ENCODE measurements around the gene ACSM6. TPM values are rescaled to one million over a fixed set of nuclear protein-coding genes. Genes with fewer than 3 reads are reported as not detected.
"Not testable (repeated sequence)": the region's sequence is repeated elsewhere in the genome, so short reads cannot be mapped to it uniquely, and the experiment has no call there.

ACSM6 gene
- total RNA-seq, 2 experiments from 2014 or later, result not detected

DNA sequence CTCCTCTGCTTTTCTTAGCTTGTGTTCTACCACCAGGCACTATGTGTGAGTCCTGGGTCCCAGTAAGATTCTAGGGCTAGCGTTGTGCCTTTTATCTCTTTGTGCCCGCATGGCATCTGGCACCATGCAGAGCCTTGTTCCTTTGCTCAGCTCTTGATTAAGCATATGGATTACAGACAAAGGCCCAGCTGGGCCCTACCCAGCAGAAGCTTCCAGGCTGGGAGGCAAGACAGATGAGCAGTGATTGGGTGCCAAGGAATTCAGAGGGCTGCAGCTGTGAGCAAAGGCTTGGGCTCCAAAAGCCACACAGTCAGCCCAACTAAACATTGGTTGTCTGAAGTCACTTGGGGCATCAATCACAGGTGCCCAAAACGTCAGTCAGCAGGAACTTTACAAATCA is 2.0 kb downstream of the ACSM6 start:
- Mint-ChIP-seq H3K4me3 (no peak overlapping the region), H3K27ac (peak overlapping the region; percentile 33), H3K9me3 (ENCODE audit: low read depth) (no peaks in the 10 kb centered on the region), H3K27me3 (peaks cover 4% of the 10 kb centered on the region), H3K36me3 (no peaks in the 10 kb centered on the region), H3K4me1 (no peaks in the 10 kb centered on the region)
- ATAC-seq (no peak), DNase-seq (no peak)
- CTCF ChIA-PET, result interaction anchor here (1.0 kb wide), 1 partner anchor 12 kb away, joined by 5 read pairs; no protein-coding TSS in a partner anchor

DNA sequence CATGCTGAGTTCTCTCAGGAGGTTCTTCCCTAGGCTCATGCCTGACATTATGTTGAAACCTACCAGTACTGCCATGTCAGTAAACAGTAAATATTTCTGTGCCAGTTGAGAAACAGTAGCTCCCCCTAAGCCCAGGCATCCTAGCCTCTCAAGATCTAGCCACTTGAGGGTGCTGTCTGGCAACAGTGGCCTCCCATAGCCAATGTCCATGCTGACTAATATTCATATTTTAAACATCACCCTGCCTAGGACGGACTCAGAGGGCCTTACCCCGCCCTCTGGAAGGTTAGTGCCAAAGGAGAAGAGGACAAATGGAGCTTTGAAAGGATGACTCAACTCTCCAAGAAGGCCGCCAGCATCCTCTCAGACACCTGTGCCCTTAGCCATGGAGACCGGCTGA is 7.7 kb downstream of the ACSM6 start:
- no peaks in the 10 kb centered on the region for H3K36me3 Mint-ChIP-seq
- ATAC-seq (no peak), DNase-seq (no peak)
- H3K4me3 Mint-ChIP-seq, result no peak overlapping the region
- no peak overlapping the region for H3K27ac Mint-ChIP-seq
- H3K27me3 Mint-ChIP-seq, result no peaks in the 10 kb centered on the region
- H3K9me3 Mint-ChIP-seq (ENCODE audit: low read depth), result no peaks in the 10 kb centered on the region
- no peaks in the 10 kb centered on the region for H3K4me1 Mint-ChIP-seq
- CTCF ChIA-PET, result interaction anchor here (0.9 to 1.5 kb wide), 3 partner anchors 11 to 72 kb away, joined by 3 read pairs; no protein-coding TSS in a partner anchor

GRCh38 chr10:95202865-95203264 is 8.8 kb downstream of the ACSM6 start:
- CTCF ChIA-PET; H3K27ac Mint-ChIP-seq; H3K27me3 Mint-ChIP-seq; H3K36me3 Mint-ChIP-seq; DNase-seq; H3K4me1 Mint-ChIP-seq; H3K9me3 Mint-ChIP-seq (ENCODE audit: low read depth); H3K4me3 Mint-ChIP-seq; ATAC-seq: not testable (repeated sequence)

GRCh38 chr10:95208702-95209391 is 14.8 kb downstream of the ACSM6 start:
- Mint-ChIP-seq H3K27me3 (peaks cover 3% of the 10 kb centered on the region), H3K27ac (no peak overlapping the region), H3K9me3 (ENCODE audit: low read depth) (no peaks in the 10 kb centered on the region), H3K36me3 (no peaks in the 10 kb centered on the region), H3K4me3 (no peak overlapping the region), H3K4me1 (no peaks in the 10 kb centered on the region)
- CTCF ChIA-PET, result no interaction called here
- ATAC-seq (no peak), DNase-seq (no peak)

GRCh38 chr10:95209509-95210127 is 15.6 kb downstream of the ACSM6 start:
- no peaks in the 10 kb centered on the region for H3K4me1 Mint-ChIP-seq
- H3K27me3 Mint-ChIP-seq, result peaks cover 3% of the 10 kb centered on the region
- CTCF ChIA-PET, result interaction anchor here (1.5 kb wide), 1 partner anchor 34 kb away, joined by 3 read pairs; no protein-coding TSS in a partner anchor
- H3K4me3 Mint-ChIP-seq, result no peak overlapping the region
- DNase-seq (no peak), ATAC-seq (no peak)
- H3K36me3 Mint-ChIP-seq, result no peaks in the 10 kb centered on the region
- no peaks in the 10 kb centered on the region for H3K9me3 Mint-ChIP-seq (ENCODE audit: low read depth)
- H3K27ac Mint-ChIP-seq, result no peak overlapping the region

DNA sequence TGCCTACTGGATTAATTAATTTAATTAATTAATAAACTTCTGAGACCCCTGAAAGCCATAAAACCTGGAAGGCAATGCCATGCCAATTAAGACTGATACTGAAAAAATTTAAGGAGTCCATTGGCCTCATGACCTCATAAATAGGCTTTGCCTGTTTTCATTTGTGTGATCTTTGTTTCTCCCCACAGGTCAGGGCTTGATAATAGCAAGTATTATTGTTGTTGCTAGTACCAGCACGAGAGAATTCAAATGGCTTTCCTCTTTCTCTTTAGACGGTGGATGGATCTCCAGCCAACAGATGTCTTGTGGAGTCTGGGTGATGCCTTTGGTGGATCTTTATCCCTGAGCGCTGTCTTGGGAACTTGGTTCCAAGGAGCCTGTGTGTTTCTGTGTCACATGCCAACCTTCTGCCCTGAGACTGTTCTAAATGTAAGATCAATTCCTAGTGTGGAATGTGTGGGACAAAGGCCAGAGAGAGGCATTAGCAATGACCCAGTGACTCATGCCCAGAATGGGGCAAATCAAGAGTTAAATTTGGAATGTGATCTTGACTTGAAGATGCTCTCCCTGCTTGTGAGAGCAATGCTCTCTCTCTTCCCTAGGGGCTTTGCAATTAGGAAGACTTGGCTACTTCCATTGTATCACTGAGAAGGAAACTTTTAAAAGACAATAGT is 17.7 kb downstream of the ACSM6 start:
- H3K27me3 Mint-ChIP-seq, result peaks cover 8% of the 10 kb centered on the region
- peaks cover 2% of the 10 kb centered on the region for H3K36me3 Mint-ChIP-seq
- H3K4me1 Mint-ChIP-seq, result no peaks in the 10 kb centered on the region
- DNase-seq (no peak), ATAC-seq (no peak)
- CTCF ChIA-PET, result interaction anchor here (1.6 kb wide), 1 partner anchor 24 kb away, joined by 6 read pairs; no protein-coding TSS in a partner anchor
- no peak overlapping the region for H3K27ac Mint-ChIP-seq
- no peak overlapping the region for H3K4me3 Mint-ChIP-seq
- H3K9me3 Mint-ChIP-seq (ENCODE audit: low read depth), result no peaks in the 10 kb centered on the region

DNA sequence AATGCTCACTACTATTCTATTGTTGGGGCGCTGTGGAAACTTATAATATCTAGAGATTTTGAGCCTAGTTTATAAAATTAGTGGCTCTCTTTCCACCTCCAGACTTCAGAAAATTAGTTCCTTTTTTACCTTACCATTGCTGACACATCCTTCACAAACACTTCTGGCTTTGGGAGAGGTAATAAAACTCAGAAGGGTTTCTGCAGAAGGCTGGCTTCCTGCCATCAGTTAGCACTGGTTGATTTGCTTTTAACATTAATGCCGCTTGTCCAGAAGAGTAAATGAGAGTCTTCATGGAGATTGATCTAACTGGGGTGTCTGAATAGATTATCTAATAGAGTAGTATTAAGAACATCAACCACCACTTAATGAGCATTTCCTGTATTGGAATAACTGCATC is 20.3 kb downstream of the ACSM6 start:
- CTCF ChIA-PET, result interaction anchor here (1.4 kb wide), 1 partner anchor 216 kb away, joined by 3 read pairs; no protein-coding TSS in a partner anchor
- H3K27me3 Mint-ChIP-seq, result peaks cover 11% of the 10 kb centered on the region
- ATAC-seq (no peak), DNase-seq (no peak)
- peaks cover 2% of the 10 kb centered on the region for H3K36me3 Mint-ChIP-seq
- H3K27ac Mint-ChIP-seq, result no peak overlapping the region
- H3K4me3 Mint-ChIP-seq, result no peak overlapping the region
- no peaks in the 10 kb centered on the region for H3K9me3 Mint-ChIP-seq (ENCODE audit: low read depth)
- no peaks in the 10 kb centered on the region for H3K4me1 Mint-ChIP-seq

DNA sequence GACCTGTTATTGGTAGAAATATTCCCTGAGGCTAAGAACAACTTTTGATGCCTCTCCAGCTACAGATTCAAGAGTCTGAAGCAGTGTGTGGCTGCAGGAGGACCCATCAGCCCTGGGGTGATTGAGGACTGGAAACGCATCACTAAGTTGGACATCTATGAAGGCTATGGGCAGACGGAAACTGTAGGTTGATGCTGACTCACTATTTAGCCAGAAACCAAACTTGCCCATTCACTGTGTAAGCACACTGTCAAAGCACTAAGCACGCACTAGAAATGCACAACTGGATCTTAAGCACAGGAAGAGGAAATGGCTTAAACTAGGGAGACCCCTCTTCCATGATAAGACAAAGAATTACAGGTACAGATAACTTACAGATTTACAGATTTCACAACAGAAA is 20.8 kb downstream of the ACSM6 start:
- Mint-ChIP-seq H3K36me3 (peaks cover 2% of the 10 kb centered on the region), H3K4me1 (no peaks in the 10 kb centered on the region), H3K9me3 (ENCODE audit: low read depth) (no peaks in the 10 kb centered on the region), H3K27me3 (peaks cover 12% of the 10 kb centered on the region), H3K4me3 (no peak overlapping the region), H3K27ac (no peak overlapping the region)
- ATAC-seq (no peak), DNase-seq (no peak)
- CTCF ChIA-PET, result no interaction called here

DNA sequence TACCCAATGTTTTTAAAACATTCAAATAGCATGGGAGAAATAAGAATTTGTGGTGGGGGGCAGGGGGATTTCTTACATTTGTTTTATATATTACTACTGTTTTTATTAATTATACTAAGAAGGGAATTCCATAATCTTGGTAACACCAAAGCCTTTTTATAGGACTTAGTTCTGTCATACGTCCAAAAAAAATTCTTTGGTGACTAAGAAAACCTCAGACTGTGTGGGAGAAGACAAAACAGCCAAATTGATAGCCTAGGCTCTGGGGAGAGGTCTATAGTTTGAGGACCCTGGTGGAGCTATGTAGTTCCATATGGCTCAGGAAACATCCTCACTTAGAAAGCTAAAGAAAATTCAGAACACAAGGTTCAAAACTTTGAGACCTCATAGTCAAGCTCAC is 23.4 kb downstream of the ACSM6 start:
- no peaks in the 10 kb centered on the region for H3K9me3 Mint-ChIP-seq (ENCODE audit: low read depth)
- no peak overlapping the region for H3K4me3 Mint-ChIP-seq
- no peak overlapping the region for H3K27ac Mint-ChIP-seq
- peaks cover 2% of the 10 kb centered on the region for H3K36me3 Mint-ChIP-seq
- no peak for DNase-seq
- H3K27me3 Mint-ChIP-seq, result peaks cover 12% of the 10 kb centered on the region
- CTCF ChIA-PET, result no interaction called here
- no peak for ATAC-seq
- H3K4me1 Mint-ChIP-seq, result no peaks in the 10 kb centered on the region

GRCh38 chr10:95220539-95220938 is 26.5 kb downstream of the ACSM6 start:
- peaks cover 2% of the 10 kb centered on the region for H3K36me3 Mint-ChIP-seq
- H3K27ac Mint-ChIP-seq, result no peak overlapping the region
- H3K4me3 Mint-ChIP-seq, result no peak overlapping the region
- peaks cover 15% of the 10 kb centered on the region for H3K27me3 Mint-ChIP-seq
- no peaks in the 10 kb centered on the region for H3K9me3 Mint-ChIP-seq (ENCODE audit: low read depth)
- CTCF ChIA-PET, result no interaction called here
- H3K4me1 Mint-ChIP-seq, result no peaks in the 10 kb centered on the region
- no peak for DNase-seq
- ATAC-seq, result no peak

DNA sequence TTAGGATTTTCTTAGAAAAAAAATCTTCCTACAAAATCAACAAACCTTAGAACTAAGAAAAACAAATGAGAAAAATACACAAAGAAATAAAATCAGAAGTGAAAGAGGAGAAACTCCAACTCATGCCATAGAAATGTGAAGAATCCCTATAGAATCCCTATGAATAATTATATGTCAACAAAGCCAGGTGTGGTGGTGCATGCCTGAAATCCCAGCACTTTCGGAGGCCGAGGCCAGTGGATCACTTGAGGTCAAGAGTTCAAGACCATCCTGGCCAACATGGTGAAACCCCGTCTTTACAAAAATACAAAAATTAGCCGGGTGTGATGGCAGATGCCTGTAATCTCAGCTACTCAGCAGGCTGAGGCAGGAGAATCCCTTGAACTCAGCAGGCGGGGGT is 27.1 kb downstream of the ACSM6 start:
- H3K27ac Mint-ChIP-seq, result no peak overlapping the region
- H3K36me3 Mint-ChIP-seq, result peaks cover 2% of the 10 kb centered on the region
- ATAC-seq (no peak), DNase-seq (no peak)
- no peaks in the 10 kb centered on the region for H3K4me1 Mint-ChIP-seq
- CTCF ChIA-PET, result interaction anchor here (1.1 kb wide), 1 partner anchor 26 kb away, joined by 3 read pairs; no protein-coding TSS in a partner anchor
- H3K27me3 Mint-ChIP-seq, result peaks cover 17% of the 10 kb centered on the region
- no peaks in the 10 kb centered on the region for H3K9me3 Mint-ChIP-seq (ENCODE audit: low read depth)
- H3K4me3 Mint-ChIP-seq, result no peak overlapping the region

- Mint-ChIP-seq H3K27ac (no peak overlapping the region), H3K4me1 (no peaks in the 10 kb centered on the region), H3K9me3 (ENCODE audit: low read depth) (no peaks in the 10 kb centered on the region), H3K36me3 (no peaks in the 10 kb centered on the region), H3K4me3 (no peak overlapping the region), H3K27me3 (peaks cover 11% of the 10 kb centered on the region)
- no peak for ATAC-seq
- no peak for DNase-seq
- CTCF ChIA-PET, result no interaction called here
Observed at GRCh38 chr10:95225136-95225535, 31.1 kb downstream of the ACSM6 start.

DNA sequence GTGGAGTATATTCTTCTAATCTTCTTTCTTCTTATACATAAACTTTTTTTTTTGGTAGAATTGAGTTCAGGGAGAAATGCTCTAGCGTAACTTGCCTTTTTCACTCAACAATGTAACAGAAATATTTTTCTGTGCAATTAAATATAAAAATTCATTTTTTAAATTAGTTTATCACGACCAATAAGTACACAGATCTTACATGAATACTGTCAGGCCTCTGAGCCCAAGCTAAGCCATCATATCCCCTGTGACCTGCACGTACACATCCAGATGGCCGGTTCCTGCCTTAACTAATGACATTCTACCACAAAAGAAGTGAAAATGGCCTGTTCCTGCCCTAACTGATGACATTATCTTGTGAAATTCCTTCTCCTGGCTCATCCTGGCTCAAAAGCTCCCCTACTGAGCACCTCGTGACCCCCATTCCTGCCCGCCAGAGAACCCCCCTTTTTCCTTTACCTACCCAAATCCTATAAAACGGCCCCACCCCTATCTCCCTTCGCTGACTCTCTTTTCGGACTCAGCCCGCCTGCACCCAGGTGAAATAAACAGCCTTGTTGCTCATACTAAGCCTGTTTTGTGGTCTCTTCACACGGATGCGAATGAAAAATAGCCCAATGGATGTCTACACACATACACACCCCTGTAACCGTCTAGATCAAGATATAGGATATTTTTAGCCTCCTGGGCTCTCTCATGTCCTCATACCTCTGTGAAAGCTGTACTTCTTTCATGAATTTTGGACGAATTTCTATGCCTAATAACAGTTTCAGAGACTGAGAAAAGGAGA is 35.1 kb downstream of the ACSM6 start:
- not testable (repeated sequence) for H3K9me3 Mint-ChIP-seq (ENCODE audit: low read depth); H3K27ac Mint-ChIP-seq; DNase-seq; H3K4me3 Mint-ChIP-seq; ATAC-seq
- Mint-ChIP-seq H3K4me1 (peaks cover 17% of the 10 kb centered on the region), H3K36me3 (peaks cover 13% of the 10 kb centered on the region), H3K27me3 (peaks cover 11% of the 10 kb centered on the region)
- CTCF ChIA-PET, result interaction anchor here (2.4 kb wide), 1 partner anchor 46 kb away, joined by 8 read pairs; no protein-coding TSS in a partner anchor
